ENCODE data around the gene USP25. TPM values are rescaled to one million over a fixed set of nuclear protein-coding genes. Genes with fewer than 3 reads are reported as not detected.

USP25 gene
- total RNA-seq, 6 donors from 2014 or later: 44.1 to 120 (median 61.5) TPM

DNA sequence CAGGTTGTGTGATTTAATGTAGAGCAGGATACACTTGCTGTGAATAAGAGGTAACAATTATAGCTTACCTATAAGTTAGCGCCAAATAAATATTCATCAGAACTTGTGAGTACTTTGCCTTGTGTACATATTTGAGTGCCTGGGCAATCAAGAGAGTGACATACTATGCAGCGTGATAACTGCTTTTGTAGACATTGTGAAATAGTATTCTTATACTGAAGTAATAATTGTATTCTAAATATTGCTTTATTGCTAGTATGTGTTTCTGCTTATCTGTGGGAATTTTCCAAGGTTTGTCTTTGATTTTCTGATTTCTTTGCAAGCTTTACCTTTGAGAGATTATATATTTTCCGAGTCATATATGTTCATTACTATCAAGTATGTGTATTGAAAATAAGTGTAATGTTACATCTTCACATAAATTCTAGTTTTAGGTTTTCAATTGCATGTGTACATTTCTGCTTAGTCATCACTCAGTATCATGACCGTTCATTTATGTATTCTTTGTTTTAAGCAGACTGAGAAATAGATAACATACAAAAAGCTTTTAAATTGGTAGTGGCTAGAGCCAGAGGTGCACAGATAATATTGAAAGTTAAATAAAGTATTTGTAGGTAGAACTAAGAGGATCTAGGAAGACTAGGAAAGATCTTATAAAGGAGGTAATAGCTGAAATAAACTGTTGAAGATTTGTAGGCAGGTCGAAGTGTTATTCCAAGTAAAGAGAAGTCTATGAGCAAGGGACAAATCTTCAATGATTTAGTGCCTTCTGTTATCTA lies 19.5 kb downstream of the USP25 start:
- TF ChIP-seq, protein P1, sequence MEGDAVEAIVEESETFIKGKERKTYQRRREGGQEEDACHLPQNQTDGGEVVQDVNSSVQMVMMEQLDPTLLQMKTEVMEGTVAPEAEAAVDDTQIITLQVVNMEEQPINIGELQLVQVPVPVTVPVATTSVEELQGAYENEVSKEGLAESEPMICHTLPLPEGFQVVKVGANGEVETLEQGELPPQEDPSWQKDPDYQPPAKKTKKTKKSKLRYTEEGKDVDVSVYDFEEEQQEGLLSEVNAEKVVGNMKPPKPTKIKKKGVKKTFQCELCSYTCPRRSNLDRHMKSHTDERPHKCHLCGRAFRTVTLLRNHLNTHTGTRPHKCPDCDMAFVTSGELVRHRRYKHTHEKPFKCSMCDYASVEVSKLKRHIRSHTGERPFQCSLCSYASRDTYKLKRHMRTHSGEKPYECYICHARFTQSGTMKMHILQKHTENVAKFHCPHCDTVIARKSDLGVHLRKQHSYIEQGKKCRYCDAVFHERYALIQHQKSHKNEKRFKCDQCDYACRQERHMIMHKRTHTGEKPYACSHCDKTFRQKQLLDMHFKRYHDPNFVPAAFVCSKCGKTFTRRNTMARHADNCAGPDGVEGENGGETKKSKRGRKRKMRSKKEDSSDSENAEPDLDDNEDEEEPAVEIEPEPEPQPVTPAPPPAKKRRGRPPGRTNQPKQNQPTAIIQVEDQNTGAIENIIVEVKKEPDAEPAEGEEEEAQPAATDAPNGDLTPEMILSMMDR (IDR thresholded peaks at IDR 0.05): no peak
- TF ChIP-seq EP300 (IDR thresholded peaks at IDR 0.05): no peak
- no peak for TF ChIP-seq POLR2A (IDR thresholded peaks at IDR 0.05)
- TF ChIP-seq POLR2AphosphoS5 (IDR thresholded peaks at IDR 0.05): no peak
- no peaks in the 10 kb centered on the region for H3K27me3 ChIP-seq
- ATAC-seq (ENCODE audit: low FRiP score in 2 of 2) (no peak), DNase-seq (no peak)
- H3K4me3 ChIP-seq: no peak overlapping the region
- H3K27ac ChIP-seq: no peak overlapping the region
- H3K4me1 ChIP-seq: peaks cover 16 to 60% (median 41%) of the 10 kb centered on the region in 4 donors
- no peaks in the 10 kb centered on the region for H3K36me3 ChIP-seq
- 51 to 54% methylated on average over 5 of the region's 5 CpGs for WGBS, 2 donors
- H3K9me3 ChIP-seq: no peaks in the 10 kb centered on the region

DNA sequence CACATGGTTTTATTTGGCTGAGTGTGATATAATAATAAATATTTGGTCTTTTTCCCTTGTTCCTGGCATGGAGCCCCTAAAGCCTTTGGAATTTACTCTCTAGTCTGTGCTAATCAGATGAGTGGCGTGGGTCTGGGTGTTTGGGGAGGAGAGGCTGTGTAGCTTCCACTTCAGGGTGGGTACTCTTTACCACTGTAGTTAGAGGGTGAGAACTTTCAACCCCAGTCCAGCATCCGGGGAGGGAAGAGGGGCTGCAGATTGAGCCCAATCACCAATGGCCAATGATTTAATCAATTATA lies 20.0 kb downstream of the USP25 start:
- Histone ChIP-seq H3K27me3 (no peaks in the 10 kb centered on the region), H3K4me1 (peaks cover 19 to 66% (median 45%) of the 10 kb centered on the region in 4 donors), H3K4me3 (no peak overlapping the region), H3K27ac (no peak overlapping the region), H3K36me3 (no peaks in the 10 kb centered on the region), H3K9me3 (no peaks in the 10 kb centered on the region)
- WGBS, 2 donors: 34 to 54% methylated on average over 2 of the region's 2 CpGs
- TF ChIP-seq POLR2AphosphoS5 (IDR thresholded peaks at IDR 0.05): no peak
- TF ChIP-seq, protein P1 (IDR thresholded peaks at IDR 0.05): no peak
- no peak for TF ChIP-seq EP300 (IDR thresholded peaks at IDR 0.05)
- TF ChIP-seq POLR2A (IDR thresholded peaks at IDR 0.05): no peak
- DNase-seq: no peak
- ATAC-seq (ENCODE audit: low FRiP score in 2 of 2): peak; percentile 37 to 47

DNA sequence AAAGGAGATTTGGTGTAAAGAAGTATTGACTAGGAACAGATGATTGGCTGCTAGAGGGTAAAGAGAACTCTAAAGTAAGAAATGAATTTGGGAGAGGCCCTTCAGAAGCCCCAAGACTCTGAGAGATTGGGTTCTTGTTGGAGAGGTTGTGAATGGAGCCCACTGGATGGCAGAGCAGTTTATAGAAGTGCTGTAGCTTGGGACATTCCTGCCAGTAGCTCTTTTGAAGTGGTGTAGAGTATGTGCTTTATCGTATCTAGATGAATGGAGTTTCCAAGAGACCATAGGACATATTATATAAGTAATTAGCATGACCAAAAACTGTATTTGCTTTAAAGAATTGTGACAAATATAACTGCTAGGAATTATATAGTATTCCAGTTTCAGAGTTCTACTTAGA lies 21.3 kb downstream of the USP25 start:
- Histone ChIP-seq H3K4me1 (peaks cover 19 to 71% (median 46%) of the 10 kb centered on the region in 4 donors), H3K27me3 (no peaks in the 10 kb centered on the region), H3K4me3 (no peak overlapping the region), H3K27ac (no peak overlapping the region), H3K9me3 (no peaks in the 10 kb centered on the region), H3K36me3 (no peaks in the 10 kb centered on the region)
- 58 to 65% methylated on average over 1 of the region's 1 CpG for WGBS, 2 donors
- ATAC-seq (ENCODE audit: low FRiP score in 2 of 2) (no peak), DNase-seq (no peak)
- TF ChIP-seq, protein P1 (IDR thresholded peaks at IDR 0.05): no peak

DNA sequence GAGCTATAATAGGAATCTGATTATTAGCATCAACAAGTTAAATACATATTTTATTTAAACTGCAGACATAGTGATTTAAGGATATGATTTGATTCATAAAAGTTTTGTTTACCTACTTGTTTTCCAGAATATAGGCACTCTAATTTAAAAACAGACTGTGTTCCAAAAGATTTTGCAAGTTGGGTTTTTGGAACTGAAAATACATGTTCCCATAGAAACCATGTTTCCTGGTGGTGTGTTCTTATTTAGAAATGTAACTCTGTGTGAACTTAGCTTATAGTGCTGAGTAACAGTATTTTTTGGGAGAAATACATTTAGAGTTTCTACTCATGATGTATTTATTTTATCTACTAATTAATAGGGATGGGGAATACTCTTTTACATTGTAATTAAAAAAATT lies 21.8 kb downstream of the USP25 start:
- Histone ChIP-seq H3K4me1 (peaks cover 19 to 76% (median 46%) of the 10 kb centered on the region in 4 donors), H3K27me3 (no peaks in the 10 kb centered on the region), H3K4me3 (no peak overlapping the region), H3K27ac (no peak overlapping the region), H3K9me3 (no peaks in the 10 kb centered on the region), H3K36me3 (no peaks in the 10 kb centered on the region)
- ATAC-seq (ENCODE audit: low FRiP score in 2 of 2): no peak
- DNase-seq: no peak
- TF ChIP-seq POLR2AphosphoS5 (IDR thresholded peaks at IDR 0.05) (no peak), POLR2A (IDR thresholded peaks at IDR 0.05) (no peak), EP300 (IDR thresholded peaks at IDR 0.05) (no peak)
- TF ChIP-seq, protein P1 (IDR thresholded peaks at IDR 0.05): no peak

DNA sequence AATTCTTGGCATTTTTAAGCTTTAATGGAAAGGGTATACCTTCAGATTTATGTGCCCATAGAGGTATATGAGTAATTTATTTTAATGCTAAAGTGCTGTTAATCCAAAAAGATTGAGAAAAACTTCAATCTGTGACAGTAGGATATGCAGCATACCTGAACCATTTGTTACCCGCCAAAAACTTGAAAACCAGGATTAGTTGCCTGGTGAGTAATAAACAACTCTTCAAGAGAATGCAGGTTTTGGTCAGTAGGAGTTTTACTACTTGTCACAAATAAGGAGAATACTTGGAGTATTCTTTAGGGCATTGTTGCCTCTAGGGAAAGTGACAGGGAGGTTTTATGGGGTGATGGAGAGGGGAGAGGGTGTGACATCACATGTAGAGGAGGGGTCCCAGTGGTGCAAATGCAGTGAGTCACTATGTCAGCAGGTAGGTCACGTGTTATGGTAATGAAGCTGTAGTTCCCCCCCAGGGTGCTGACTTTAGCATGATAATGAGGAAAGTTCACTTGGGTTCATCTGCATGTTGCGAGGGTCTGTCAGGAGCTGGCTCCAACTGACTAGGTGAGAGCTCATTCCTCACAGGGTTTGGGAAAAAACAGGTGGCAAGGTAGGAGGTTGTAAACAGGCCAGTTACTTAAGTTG lies 23.1 kb downstream of the USP25 start:
- DNase-seq (no peak), ATAC-seq (ENCODE audit: low FRiP score in 2 of 2) (no peak)
- WGBS, 2 donors: 92 to 94% methylated on average over 3 of the region's 3 CpGs
- Histone ChIP-seq H3K4me1 (peaks cover 18 to 73% (median 46%) of the 10 kb centered on the region in 4 donors), H3K4me3 (no peak overlapping the region), H3K9me3 (no peaks in the 10 kb centered on the region), H3K27me3 (no peaks in the 10 kb centered on the region), H3K27ac (no peak overlapping the region), H3K36me3 (no peaks in the 10 kb centered on the region)
- TF ChIP-seq, protein P1 (IDR thresholded peaks at IDR 0.05): no peak
- TF ChIP-seq POLR2AphosphoS5 (IDR thresholded peaks at IDR 0.05) (no peak), POLR2A (IDR thresholded peaks at IDR 0.05) (no peak), EP300 (IDR thresholded peaks at IDR 0.05) (no peak)
